Common myeloid progenitor, CD34-positive (primary cell): ENCODE results near the gene LTBP1.

Experiments
- CTCF ChIA-PET: fragments of 350-600 bp; sonication (Branson Sonifier 250); formaldehyde crosslinking; loops from one replicate; lab custom pipeline; 2021; ENCODE audit warnings: antibody characterized with exemption; lab: Charles Lee
- POLR2A ChIA-PET: fragments of 350-600 bp; sonication (Branson Sonifier 250); formaldehyde crosslinking; loops from one replicate; lab custom pipeline; 2021; ENCODE audit warnings: antibody characterized with exemption; lab: Charles Lee
- DNase-seq, 3 donors: peaks; one replicate each; pipeline versions ENCODE4 v3.0.0 to v3.0.0-alpha.2; 2013
- H3K27ac ChIP-seq, 2 experiments: 1 replicate in 1 of 2; 2 replicates in 1 of 2; pipeline ENCODE4 v1.7.0; 2013; ENCODE audit warnings: inconsistent platforms in 2 of 2, low read length in 2 of 2, mild to moderate bottlenecking in 2 of 2, low read depth in 1 of 2, moderate library complexity in 1 of 2; ENCODE audit not compliant: severe bottlenecking in 2 of 2, insufficient read depth in 1 of 2, poor library complexity in 1 of 2
- H3K27me3 ChIP-seq, 5 experiments: replicated peaks in 2 of 5; 1 replicate in 3 of 5; 2 replicates in 2 of 5; pipeline versions ENCODE4 v1.6.1 to v1.7.0; 2013; ENCODE audit warnings: low read length in 4 of 5, mild to moderate bottlenecking in 2 of 5, moderate library complexity in 2 of 5, inconsistent platforms in 1 of 5; ENCODE audit not compliant: insufficient read depth in 5 of 5, control insufficient read depth in 4 of 5
- H3K36me3 ChIP-seq, 4 experiments: 1 replicate in 2 of 4; 2 replicates in 2 of 4; pipeline versions ENCODE4 v1.6.1 to v1.7.0; 2013; ENCODE audit warnings: low read length in 3 of 4, control low read depth in 1 of 4, mild to moderate bottlenecking in 1 of 4; ENCODE audit not compliant: control insufficient read depth in 4 of 4, insufficient read depth in 4 of 4
- H3K4me1 ChIP-seq, 4 experiments: 1 replicate in 3 of 4; 2 replicates in 1 of 4; pipeline versions ENCODE4 v1.6.1 to v1.7.1; 2013; ENCODE audit warnings: low read length in 3 of 4, mild to moderate bottlenecking in 3 of 4, control low read depth in 1 of 4, inconsistent platforms in 1 of 4, moderate library complexity in 1 of 4; ENCODE audit not compliant: control insufficient read depth in 4 of 4, insufficient read depth in 4 of 4; ENCODE audit errors: control extremely low read depth in 1 of 4
- H3K4me3 ChIP-seq, 7 experiments: 1 replicate in 4 of 7; 2 replicates in 3 of 7; pipeline versions ENCODE4 v1.5.1 to v1.7.0; 2013; ENCODE audit warnings: mild to moderate bottlenecking in 7 of 7, low read length in 6 of 7, moderate library complexity in 6 of 7, inconsistent platforms in 2 of 7, low read depth in 2 of 7, control low read depth in 1 of 7; ENCODE audit not compliant: insufficient read depth in 4 of 7, control insufficient read depth in 1 of 7; ENCODE audit errors: extremely low read depth in 1 of 7
- H3K9me3 ChIP-seq, 5 experiments: 1 replicate in 4 of 5; 2 replicates in 1 of 5; pipeline versions ENCODE4 v1.6.1 to v1.7.1; 2013; ENCODE audit warnings: low read length in 4 of 5, mild to moderate bottlenecking in 2 of 5, inconsistent platforms in 1 of 5, low read depth in 1 of 5, moderate library complexity in 1 of 5; ENCODE audit not compliant: control insufficient read depth in 4 of 5, insufficient read depth in 2 of 5; ENCODE audit errors: control extremely low read depth in 1 of 5
- WGBS: methylation state at CpG from one replicate; pipeline ENCODE4 v1.1.5; 2013; ENCODE audit not compliant: insufficient coverage; 5-methylcytosine and 5-hydroxymethylcytosine counted together

LTBP1 gene

GRCh38 chr2:33392366-33392765, 445.6 kb downstream of the LTBP1 start:
- WGBS, result 100% methylated on average over 2 of the region's 4 CpGs

GRCh38 chr2:33395034-33395433, 448.3 kb downstream of the LTBP1 start:
- POLR2A ChIA-PET, result no interaction called here

More at GRCh38 chr2:33392366-33392765, 445.6 kb downstream of the LTBP1 start:
- ChIA-PET POLR2A (interaction anchor here (0.6 kb wide), 2 partner anchors 10 to 366 kb away, joined by 3 to 4 read pairs; no protein-coding TSS in a partner anchor), CTCF (no interaction called here)
- Histone ChIP-seq H3K36me3 (no peaks in the 10 kb centered on the region), H3K4me1 (no peaks in the 10 kb centered on the region), H3K4me3 (no peak overlapping the region), H3K9me3 (no peaks in the 10 kb centered on the region), H3K27me3 (no peaks in the 10 kb centered on the region), H3K27ac (no peak overlapping the region)
- no peak for DNase-seq

GRCh38 chr2:33395655-33396249, 449.0 kb downstream of the LTBP1 start:
- CTCF ChIA-PET, result interaction anchor here (0.6 to 2.2 kb wide), 15 partner anchors 10 to 993 kb away, joined by 3 to 8 read pairs (median 3); no protein-coding TSS in a partner anchor
- peak; percentile 66 to 79 (median 73) for DNase-seq
- H3K27ac ChIP-seq, result no peak overlapping the region

More at GRCh38 chr2:33395034-33395433, 448.3 kb downstream of the LTBP1 start:
- WGBS, result 100% methylated on average over 3 of the region's 3 CpGs
- Histone ChIP-seq H3K36me3 (no peaks in the 10 kb centered on the region), H3K4me1 (no peaks in the 10 kb centered on the region), H3K9me3 (no peaks in the 10 kb centered on the region), H3K27me3 (no peaks in the 10 kb centered on the region), H3K27ac (no peak overlapping the region), H3K4me3 (no peak overlapping the region)
- no peak for DNase-seq
- CTCF ChIA-PET, result interaction anchor here (0.6 to 2.2 kb wide), 8 partner anchors 9 to 334 kb away, joined by 3 to 8 read pairs (median 3); no protein-coding TSS in a partner anchor

GRCh38 chr2:33404321-33404720, 457.6 kb downstream of the LTBP1 start:
- CTCF ChIA-PET, result no interaction called here
- 96% methylated on average over 5 of the region's 5 CpGs for WGBS
- peaks cover 0 to 7% (median 0%) of the 10 kb centered on the region in 5 experiments for H3K9me3 ChIP-seq

More at GRCh38 chr2:33395655-33396249, 449.0 kb downstream of the LTBP1 start:
- POLR2A ChIA-PET, result interaction anchor here (0.6 kb wide), 1 partner anchor 168 kb away, joined by 4 read pairs; no protein-coding TSS in a partner anchor
- Histone ChIP-seq H3K4me3 (no peak overlapping the region), H3K9me3 (no peaks in the 10 kb centered on the region), H3K27me3 (no peaks in the 10 kb centered on the region), H3K4me1 (no peaks in the 10 kb centered on the region), H3K36me3 (no peaks in the 10 kb centered on the region)

GRCh38 chr2:33406622-33407021, 459.9 kb downstream of the LTBP1 start:
- 81% methylated on average over 2 of the region's 2 CpGs for WGBS
- H3K36me3 ChIP-seq, result no peaks in the 10 kb centered on the region
- CTCF ChIA-PET, result interaction anchor here (0.7 to 1.3 kb wide), 2 partner anchors 19 to 33 kb away, joined by 3 to 5 read pairs; no protein-coding TSS in a partner anchor
- POLR2A ChIA-PET, result no interaction called here
- peaks cover 0 to 7% (median 0%) of the 10 kb centered on the region in 5 experiments for H3K9me3 ChIP-seq
- H3K4me3 ChIP-seq, result no peak overlapping the region
- DNase-seq, result no peak
- H3K27me3 ChIP-seq, result no peaks in the 10 kb centered on the region
- no peaks in the 10 kb centered on the region for H3K4me1 ChIP-seq
- no peak overlapping the region for H3K27ac ChIP-seq

More at GRCh38 chr2:33404321-33404720, 457.6 kb downstream of the LTBP1 start:
- Histone ChIP-seq H3K27ac (no peak overlapping the region), H3K4me1 (no peaks in the 10 kb centered on the region), H3K27me3 (no peaks in the 10 kb centered on the region), H3K4me3 (no peak overlapping the region), H3K36me3 (no peaks in the 10 kb centered on the region)
- POLR2A ChIA-PET, result no interaction called here
- DNase-seq, result no peak

GRCh38 chr2:33408109-33408508, 461.4 kb downstream of the LTBP1 start:
- POLR2A ChIA-PET, result no interaction called here
- H3K27ac ChIP-seq, result no peak overlapping the region
- CTCF ChIA-PET, result interaction anchor here (0.6 to 1.3 kb wide), 3 partner anchors 34 to 724 kb away, joined by 3 read pairs; no protein-coding TSS in a partner anchor
- WGBS, result 100% methylated on average over 2 of the region's 2 CpGs
- H3K36me3 ChIP-seq, result no peaks in the 10 kb centered on the region
- peaks cover 0 to 7% (median 0%) of the 10 kb centered on the region in 5 experiments for H3K9me3 ChIP-seq
- no peak overlapping the region for H3K4me3 ChIP-seq
- no peaks in the 10 kb centered on the region for H3K27me3 ChIP-seq
- no peaks in the 10 kb centered on the region for H3K4me1 ChIP-seq
- DNase-seq, result no peak

- no peaks in the 10 kb centered on the region for H3K27me3 ChIP-seq
- no peaks in the 10 kb centered on the region for H3K36me3 ChIP-seq
- POLR2A ChIA-PET, result no interaction called here
- DNase-seq, result no peak
- no CpG with 5 or more reads among the region's 1 CpG for WGBS
- peaks cover 0 to 7% (median 0%) of the 10 kb centered on the region in 5 experiments for H3K9me3 ChIP-seq
- CTCF ChIA-PET, result interaction anchor here (0.6 kb wide), 1 partner anchor 173 kb away, joined by 3 read pairs; no protein-coding TSS in a partner anchor
- no peak overlapping the region for H3K4me3 ChIP-seq
- no peaks in the 10 kb centered on the region for H3K4me1 ChIP-seq
- H3K27ac ChIP-seq, result no peak overlapping the region
These were observed 462.7 kb downstream of the LTBP1 start for GRCh38 chr2:33409417-33409955.
